Kidney (tissue), 14 donors: ENCODE results near the gene TBC1D9B. TPM values are rescaled to one million over a fixed set of nuclear protein-coding genes. Genes with fewer than 3 reads are reported as not detected.

Experiments used
- DNase-seq, 5 donors: peaks; one replicate each; pipeline ENCODE4 v3.0.0-alpha.2; 2013 to 2020
- FAIRE-seq: peaks from 2 replicates; lab custom pipeline; 2012; peaks lifted over from hg19 to GRCh38; lab: Jason Lieb, UNC
- H3K27ac ChIP-seq, 2 donors: one replicate each; pipeline ENCODE4 v1.7.0; 2013; ENCODE audit warnings: low read depth in 2 of 2, low read length in 2 of 2, inconsistent platforms in 1 of 2
- H3K27me3 ChIP-seq: one replicate; pipeline ENCODE4 v1.7.1; 2013; ENCODE audit warnings: low read length, inconsistent platforms; ENCODE audit not compliant: control insufficient read depth, insufficient read depth
- H3K36me3 ChIP-seq, 3 donors: one replicate each; pipeline versions ENCODE4 v1.7.0 to v1.7.1; 2013; ENCODE audit warnings: low read length in 3 of 3, control low read depth in 1 of 3, inconsistent platforms in 1 of 3; ENCODE audit not compliant: insufficient read depth in 3 of 3, control insufficient read depth in 2 of 3
- H3K4me1 ChIP-seq, 3 donors: one replicate each; pipeline versions ENCODE4 v1.7.0 to v1.7.1; 2013; ENCODE audit warnings: low read length in 3 of 3, inconsistent platforms in 1 of 3, low read depth in 1 of 3; ENCODE audit not compliant: control insufficient read depth in 2 of 3, insufficient read depth in 2 of 3
- H3K4me3 ChIP-seq, 3 donors: one replicate each; pipeline versions ENCODE4 v1.7.0 to v1.8.1; 2013; ENCODE audit warnings: low read length in 3 of 3, control low read depth in 1 of 3, inconsistent platforms in 1 of 3
- H3K9ac ChIP-seq, 3 donors: one replicate each; pipeline versions ENCODE4 v1.7.0 to v1.7.1; 2013; ENCODE audit warnings: low read length in 3 of 3, control low read depth in 1 of 3, inconsistent platforms in 1 of 3
- H3K9me3 ChIP-seq, 3 donors: one replicate each; pipeline versions ENCODE4 v1.7.0 to v1.7.1; 2013; ENCODE audit warnings: low read length in 3 of 3, control low read depth in 1 of 3, inconsistent platforms in 1 of 3; ENCODE audit not compliant: control insufficient read depth in 2 of 3, insufficient read depth in 1 of 3
- CTCF ChIP-seq: IDR thresholded peaks from 3 replicates; pipeline ENCODE4 v1.5.1; 2012; ENCODE audit warnings: mild to moderate bottlenecking, moderate library complexity, borderline replicate concordance; ENCODE audit not compliant: insufficient read depth; ENCODE audit errors: extremely low read depth
- intact Hi-C: fragments of 100-400 bp; cut with DNase I; formaldehyde crosslinking; loops from one replicate; pipeline ENCODE4 v1.11.1; 2022
- polyA plus RNA-seq: library from polyadenylated mRNA; stranded (reverse); fragments of 350-450 nt; fragmentation: Illumina TruSeq; extraction: RNeasy Lipid Tissue Mini Kit (QIAGEN cat#74804); gene quantifications from one replicate; pipeline ENCODE4 v1.2.3, GENCODE V29; 2014; ENCODE audit warnings: low read depth, low replicate concordance; ENCODE audit not compliant: insufficient read depth
- total RNA-seq: library from RNA; stranded (reverse); fragmentation: NEBNext Ultra II Directional; extraction: Animal tissue kit (Norgen Biotek cat#: 25700); gene quantifications from one replicate; pipeline ENCODE4 v1.2.1, GENCODE V29; 2021
- donor health status: control.
- donor health status: control.
- donor health status: control.
- donor health status: control.
- donor health status: control.
- donor health status: DM: yes; HTN: yes; CAD: no.
- donor health status: Normal renal cell carcinoma (clear cell type).

TBC1D9B gene
- total and polyA plus RNA-seq, 2 donors from 2014 or later: 49.5 to 117 TPM

- no peak overlapping the region for H3K27ac ChIP-seq
- DNase-seq (no peak), FAIRE-seq (no peak)
- H3K4me1 ChIP-seq: peaks cover 0 to 4% (median 2%) of the 10 kb centered on the region in 3 donors
- intact Hi-C loops: no loop called here
- no peaks in the 10 kb centered on the region for H3K9me3 ChIP-seq
- no peaks in the 10 kb centered on the region for H3K27me3 ChIP-seq
- H3K4me3 ChIP-seq: no peak overlapping the region
- H3K36me3 ChIP-seq: no peaks in the 10 kb centered on the region
- no peak for TF ChIP-seq CTCF
- no peak overlapping the region for H3K9ac ChIP-seq
Measured at GRCh38 chr5:179812997-179813607, 94.6 kb downstream of the TBC1D9B start.

GRCh38 chr5:179812135-179812825 is 95.4 kb downstream of the TBC1D9B start:
- Histone ChIP-seq H3K27ac (no peak overlapping the region), H3K27me3 (no peaks in the 10 kb centered on the region), H3K4me3 (no peak overlapping the region), H3K9ac (no peak overlapping the region), H3K36me3 (no peaks in the 10 kb centered on the region), H3K4me1 (peaks cover 0 to 2% (median 0%) of the 10 kb centered on the region in 3 donors), H3K9me3 (no peaks in the 10 kb centered on the region)
- DNase-seq: no peak
- no peak for FAIRE-seq
- intact Hi-C loops: no loop called here
- no peak for TF ChIP-seq CTCF

Other genes starting within 250 kb of the TBC1D9B start
- not detected for gene CBY3, start 226.9 kb downstream of the TBC1D9B start, total RNA-seq
- gene CBY3, start 226.9 kb downstream of the TBC1D9B start, polyA plus RNA-seq: not detected
- 824 TPM for gene CANX, start 208.9 kb downstream of the TBC1D9B start, total RNA-seq
- 208 TPM for gene CANX, start 208.9 kb downstream of the TBC1D9B start, polyA plus RNA-seq
- gene MAML1, start 175.1 kb downstream of the TBC1D9B start, total RNA-seq: 26.8 TPM
- 5.3 TPM for gene MAML1, start 175.1 kb downstream of the TBC1D9B start, polyA plus RNA-seq
- 30.6 TPM for gene LTC4S, start 113.9 kb downstream of the TBC1D9B start, total RNA-seq
- 20.1 TPM for gene LTC4S, start 113.9 kb downstream of the TBC1D9B start, polyA plus RNA-seq
- 174 TPM for gene MGAT4B, start 101.0 kb downstream of the TBC1D9B start, total RNA-seq
- 79.4 TPM for gene MGAT4B, start 101.0 kb downstream of the TBC1D9B start, polyA plus RNA-seq
- 249 TPM for gene SQSTM1, start 87.0 kb downstream of the TBC1D9B start, total RNA-seq
- gene SQSTM1, start 87.0 kb downstream of the TBC1D9B start, polyA plus RNA-seq: 309 TPM
- 36.6 TPM for gene MRNIP, start 49.1 kb downstream of the TBC1D9B start, total RNA-seq
- gene MRNIP, start 49.1 kb downstream of the TBC1D9B start, polyA plus RNA-seq: 25.3 TPM
- 73.9 TPM for gene RNF130, start 163.9 kb upstream of the TBC1D9B start, total RNA-seq
- 88.1 TPM for gene RNF130, start 163.9 kb upstream of the TBC1D9B start, polyA plus RNA-seq